Islet precursor cell (in vitro differentiated cells): Measurements from ENCODE around the gene QPRT.
"Not testable (repeated sequence)": the region's sequence is repeated elsewhere in the genome, so short reads cannot be mapped to it uniquely, and the experiment has no call there.

ENCODE experiments used
- DNase-seq: peaks from one replicate; pipeline ENCODE4 v3.0.0-alpha.2; 2018

Gene QPRT

GRCh38 chr16:29663016-29663806 is 15.8 kb upstream of the QPRT start, which contains the start of gene SPN:
Gene SPN, plus strand, starts transcription at chr16:29663247. Its CDS starts 482 bp downstream, at chr16:29663729.
- DNase-seq, result no peak

DNA sequence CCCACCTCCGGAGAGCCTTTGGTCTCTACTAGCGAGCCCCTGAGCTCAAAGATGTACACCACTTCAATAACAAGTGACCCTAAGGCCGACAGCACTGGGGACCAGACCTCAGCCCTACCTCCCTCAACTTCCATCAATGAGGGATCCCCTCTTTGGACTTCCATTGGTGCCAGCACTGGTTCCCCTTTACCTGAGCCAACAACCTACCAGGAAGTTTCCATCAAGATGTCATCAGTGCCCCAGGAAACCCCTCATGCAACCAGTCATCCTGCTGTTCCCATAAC is 15.2 kb upstream of the QPRT start:
- no peak for DNase-seq

- DNase-seq, result no peak
These were observed 14.7 kb upstream of the QPRT start for GRCh38 chr16:29664091-29664921.

DNA sequence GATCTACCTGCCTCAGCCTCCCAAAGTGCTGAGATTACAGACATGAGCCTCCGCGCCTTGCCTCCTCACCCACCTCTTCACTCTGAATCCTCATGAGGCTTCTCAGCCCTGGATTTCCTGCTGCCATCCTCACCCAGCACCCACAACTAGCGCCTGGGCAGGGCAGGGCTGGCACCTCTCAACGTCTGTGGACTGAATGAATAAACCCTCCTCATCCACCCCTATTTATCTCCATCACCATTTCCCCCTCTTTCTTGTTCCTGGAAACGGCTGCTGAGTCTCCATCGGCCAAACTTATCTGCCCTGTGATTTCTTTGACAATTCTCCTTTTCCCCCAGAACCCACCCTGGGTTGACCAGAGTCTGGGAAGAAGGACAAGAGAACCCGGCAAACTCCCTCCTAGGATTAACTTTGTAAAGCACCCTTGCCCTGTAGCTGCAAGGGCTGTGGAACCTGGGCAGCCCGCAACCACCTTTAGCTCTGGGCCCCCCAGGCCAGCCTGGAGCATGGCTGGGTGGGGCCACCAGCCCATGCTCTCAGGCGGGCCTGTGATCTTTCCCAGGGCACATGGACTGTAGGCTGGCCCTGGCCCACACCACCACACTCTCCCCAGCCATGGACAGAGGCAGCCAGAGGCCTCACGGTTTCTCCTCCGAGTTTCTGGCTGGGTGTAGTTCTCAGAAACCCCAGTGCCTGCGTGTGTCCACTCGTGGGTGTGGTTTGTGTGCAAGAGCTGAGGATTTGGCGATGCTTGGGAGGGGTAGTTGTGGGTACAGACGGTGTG is 13.5 kb upstream of the QPRT start:
- no peak for DNase-seq

- DNase-seq, result not testable (repeated sequence)
These were observed 11.7 kb upstream of the QPRT start for GRCh38 chr16:29667322-29667610.

GRCh38 chr16:29667755-29668154 is 11.2 kb upstream of the QPRT start:
- DNase-seq, result no peak

GRCh38 chr16:29668267-29668666 is 10.7 kb upstream of the QPRT start:
- no peak for DNase-seq

DNA sequence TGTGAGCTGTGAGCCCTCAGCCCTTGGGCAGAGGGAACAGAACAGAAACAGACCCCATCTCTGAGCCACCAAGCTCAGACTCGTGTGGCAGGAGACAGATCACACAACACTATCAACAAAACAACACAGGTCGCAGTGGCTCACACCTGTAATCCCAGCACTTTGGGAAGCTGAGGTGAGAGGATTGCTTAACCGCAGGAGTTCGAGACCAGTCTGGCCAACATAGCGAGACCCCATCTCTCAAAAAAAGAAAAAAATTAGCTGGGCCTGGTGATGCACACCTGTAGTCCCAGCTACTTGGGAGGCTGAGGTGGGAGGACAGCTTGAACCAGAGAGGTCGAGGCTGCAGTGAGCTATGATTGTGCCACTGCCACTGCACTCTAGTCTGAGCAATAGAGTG is 5.5 kb upstream of the QPRT start:
- no peak for DNase-seq

- DNase-seq, result no peak
These were observed 4.8 kb upstream of the QPRT start for GRCh38 chr16:29674188-29674587.

GRCh38 chr16:29675811-29676643 is 3.0 kb upstream of the QPRT start:
- peak; percentile 83 for DNase-seq

- DNase-seq, result no peak
These were observed 1.8 kb upstream of the QPRT start for GRCh38 chr16:29676989-29677785.

DNA sequence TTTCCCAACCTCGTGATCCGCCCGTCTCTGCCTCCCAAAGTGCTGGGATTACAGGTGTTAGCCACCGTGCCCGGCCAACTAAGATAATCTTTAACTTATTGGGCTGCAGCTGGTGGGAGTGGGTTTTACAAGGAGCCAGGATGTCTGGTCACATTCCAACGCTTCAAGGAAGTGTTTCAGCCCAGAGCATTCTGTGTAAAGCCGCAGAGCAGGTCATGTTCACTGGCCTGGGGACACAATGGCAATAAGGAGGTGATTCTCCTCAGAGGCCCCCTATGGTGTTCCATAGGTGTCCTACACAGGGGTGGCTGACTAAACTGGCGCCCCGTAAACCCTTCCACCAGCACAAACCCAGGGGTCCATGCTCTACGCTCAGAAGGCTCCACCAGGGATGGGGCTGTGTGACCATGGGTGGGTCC is 1.2 kb downstream of the QPRT start:
- DNase-seq, result peak; percentile 84

DNA sequence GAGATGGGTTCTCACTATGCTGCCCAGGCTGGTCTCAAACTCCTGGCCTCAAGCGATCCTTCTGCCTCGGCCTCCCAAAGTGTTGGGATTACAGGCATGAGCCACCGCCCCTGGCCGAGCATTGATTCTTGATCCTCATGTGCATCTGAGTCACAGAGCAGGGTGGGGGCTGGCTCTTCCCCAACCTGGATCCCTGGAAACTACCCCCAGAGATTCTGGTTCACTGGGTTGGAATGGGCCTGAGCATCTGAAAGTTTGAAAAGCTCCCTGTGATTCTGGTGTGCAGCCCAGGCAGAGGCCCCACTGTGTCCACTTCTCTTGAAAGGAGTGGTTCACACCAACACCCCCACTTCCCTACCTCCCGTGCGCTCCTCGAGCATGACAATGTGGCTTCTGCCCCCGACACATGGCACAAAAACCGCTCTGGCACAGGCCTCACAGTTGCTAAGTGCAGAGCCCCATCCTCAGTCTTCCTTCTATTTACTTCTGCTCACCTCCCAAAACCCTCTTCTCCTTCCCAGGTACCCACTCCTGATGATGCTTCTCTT is 4.6 kb downstream of the QPRT start:
- DNase-seq, result no peak

GRCh38 chr16:29684679-29685078 is 5.7 kb downstream of the QPRT start:
- DNase-seq, result no peak

GRCh38 chr16:29686740-29687332 is 7.9 kb downstream of the QPRT start:
- DNase-seq, result no peak

GRCh38 chr16:29687755-29688154 is 8.8 kb downstream of the QPRT start:
- DNase-seq, result no peak

DNA sequence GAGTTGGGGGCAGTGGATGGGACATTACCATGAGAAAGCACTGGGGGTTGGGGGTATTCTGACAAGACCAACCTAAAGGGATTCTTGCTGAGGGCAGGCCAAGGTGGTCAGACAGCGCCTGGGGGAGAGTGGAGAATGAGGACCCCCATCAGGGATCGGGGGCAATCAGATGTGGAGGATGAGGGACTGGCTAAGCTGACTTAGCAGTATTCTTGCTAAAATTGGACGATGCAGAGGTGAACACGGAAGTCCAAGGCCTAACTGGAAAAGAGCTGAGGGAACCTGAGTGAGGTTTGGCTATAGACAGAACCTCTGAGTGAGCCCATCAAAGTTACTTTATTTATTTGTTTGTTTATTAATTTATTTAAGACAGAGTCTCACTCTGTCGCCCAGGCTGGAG is 9.2 kb downstream of the QPRT start:
- no peak for DNase-seq

- DNase-seq, result not testable (repeated sequence)
These were observed 10.7 kb downstream of the QPRT start for GRCh38 chr16:29689490-29690351.

- DNase-seq, result not testable (repeated sequence)
These were observed 13.6 kb downstream of the QPRT start for GRCh38 chr16:29692606-29693005.
